Measurements from ENCODE around the gene FRMD1. TPM values are rescaled to one million over a fixed set of nuclear protein-coding genes. Genes with fewer than 3 reads are reported as not detected.

FRMD1 gene
- total and polyA plus RNA-seq, 2 experiments from 2014 or later, result 0.07 TPM; not detected in 1

GRCh38 chr6:168045706-168046620, 33.0 kb downstream of the FRMD1 start:
- H3K9me3 ChIP-seq (ENCODE audit: low read depth), result no peaks in the 10 kb centered on the region
- no peak overlapping the region for H3K4me2 ChIP-seq
- H3K79me2 ChIP-seq, result no peaks in the 10 kb centered on the region
- TF ChIP-seq EZH2phosphoT487 (IDR thresholded peaks at IDR 0.05; ENCODE audit: low read depth, severe bottlenecking, unreplicated experiment), result no peak
- TF ChIP-seq CTCF (IDR thresholded peaks at IDR 0.05; ENCODE audit: poor library complexity), result no peak
- TF ChIP-seq EZH2 (IDR thresholded peaks at IDR 0.05; ENCODE audit: borderline replicate concordance), result no peak
- H3K4me3 ChIP-seq, result no peak overlapping the region
- H3K36me3 ChIP-seq (replicated peaks; ENCODE audit: insufficient read depth, low read depth), result no peaks in the 10 kb centered on the region
- H2AFZ ChIP-seq, result no peak overlapping the region
- WGBS (ENCODE audit: low lambda C conversion rate, missing lambda C conversion rate), result 90% methylated on average over 20 of the region's 20 CpGs
- H4K20me1 ChIP-seq (ENCODE audit: insufficient read depth, poor library complexity, severe bottlenecking), result no peaks in the 10 kb centered on the region
- H3K4me1 ChIP-seq (ENCODE audit: insufficient read depth), result no peaks in the 10 kb centered on the region
- no peaks in the 10 kb centered on the region for H3K27me3 ChIP-seq
- H3K27ac ChIP-seq, result no peak overlapping the region
- no peak for DNase-seq (ENCODE audit: low spot score)
- no peaks in the 10 kb centered on the region for H3K9me2 ChIP-seq (replicated peaks; ENCODE audit: insufficient read depth)

- 88% methylated on average over 19 of the region's 19 CpGs for WGBS (ENCODE audit: low lambda C conversion rate, missing lambda C conversion rate)
- no peaks in the 10 kb centered on the region for H3K27me3 ChIP-seq
- no peak overlapping the region for H2AFZ ChIP-seq
- no peaks in the 10 kb centered on the region for H3K79me2 ChIP-seq
- no peak overlapping the region for H3K4me2 ChIP-seq
- H3K9me3 ChIP-seq (ENCODE audit: low read depth), result no peaks in the 10 kb centered on the region
- H3K27ac ChIP-seq, result no peak overlapping the region
- TF ChIP-seq EZH2phosphoT487 (IDR thresholded peaks at IDR 0.05; ENCODE audit: low read depth, severe bottlenecking, unreplicated experiment) (no peak), EZH2 (IDR thresholded peaks at IDR 0.05; ENCODE audit: borderline replicate concordance) (no peak), CTCF (IDR thresholded peaks at IDR 0.05; ENCODE audit: poor library complexity) (no peak)
- no peak overlapping the region for H3K4me3 ChIP-seq
- H3K36me3 ChIP-seq (replicated peaks; ENCODE audit: insufficient read depth, low read depth), result no peaks in the 10 kb centered on the region
- H3K4me1 ChIP-seq (ENCODE audit: insufficient read depth), result no peaks in the 10 kb centered on the region
- no peak for DNase-seq (ENCODE audit: low spot score)
- no peaks in the 10 kb centered on the region for H3K9me2 ChIP-seq (replicated peaks; ENCODE audit: insufficient read depth)
- no peaks in the 10 kb centered on the region for H4K20me1 ChIP-seq (ENCODE audit: insufficient read depth, poor library complexity, severe bottlenecking)
Measured at GRCh38 chr6:168045141-168045691, 33.8 kb downstream of the FRMD1 start.

- DNase-seq (ENCODE audit: low spot score), result no peak
- TF ChIP-seq EZH2 (IDR thresholded peaks at IDR 0.05; ENCODE audit: borderline replicate concordance) (no peak), EZH2phosphoT487 (IDR thresholded peaks at IDR 0.05; ENCODE audit: low read depth, severe bottlenecking, unreplicated experiment) (no peak), CTCF (IDR thresholded peaks at IDR 0.05; ENCODE audit: poor library complexity) (no peak)
- Histone ChIP-seq H3K9me3 (ENCODE audit: low read depth) (peaks cover 2% of the 10 kb centered on the region), H3K79me2 (no peaks in the 10 kb centered on the region), H4K20me1 (ENCODE audit: insufficient read depth, poor library complexity, severe bottlenecking) (no peaks in the 10 kb centered on the region), H2AFZ (no peak overlapping the region), H3K4me3 (no peak overlapping the region), H3K4me1 (ENCODE audit: insufficient read depth) (no peaks in the 10 kb centered on the region), H3K4me2 (no peak overlapping the region), H3K27me3 (no peaks in the 10 kb centered on the region), H3K27ac (no peak overlapping the region), H3K36me3 (replicated peaks; ENCODE audit: insufficient read depth, low read depth) (no peaks in the 10 kb centered on the region), H3K9me2 (replicated peaks; ENCODE audit: insufficient read depth) (no peaks in the 10 kb centered on the region)
- 95% methylated on average over 26 of the region's 28 CpGs for WGBS (ENCODE audit: low lambda C conversion rate, missing lambda C conversion rate)
Measured at GRCh38 chr6:168044521-168045130, 34.4 kb downstream of the FRMD1 start.

All from hepatocyte (in vitro differentiated cells).